Nephron (organoid): Measurements from ENCODE around the gene EIF2B4.
"Not testable (repeated sequence)": the region's sequence is repeated elsewhere in the genome, so short reads cannot be mapped to it uniquely, and the experiment has no call there.

ENCODE experiments used
- H3K27ac Mint-ChIP-seq, 3 experiments: 2 replicates each; pipeline ENCODE4 v1.8.0; 2020; ENCODE audit warnings: mixed read lengths in 3 of 3, mild to moderate bottlenecking in 2 of 3, moderate library complexity in 1 of 3
- H3K27me3 Mint-ChIP-seq: 2 replicates; pipeline ENCODE4 v1.8.0; 2021; ENCODE audit warnings: low read depth, mild to moderate bottlenecking, moderate library complexity, mixed read lengths
- H3K36me3 Mint-ChIP-seq: 2 replicates; pipeline ENCODE4 v1.8.0; 2020; ENCODE audit warnings: low read depth, mixed read lengths
- H3K4me1 Mint-ChIP-seq: 2 replicates; pipeline ENCODE4 v1.8.0; 2020; ENCODE audit warnings: mixed read lengths
- H3K4me3 Mint-ChIP-seq, 3 experiments: 2 replicates each; pipeline ENCODE4 v1.8.0; 2020; ENCODE audit warnings: mild to moderate bottlenecking in 3 of 3, mixed read lengths in 3 of 3, moderate library complexity in 2 of 3
- H3K9me3 Mint-ChIP-seq: 2 replicates; pipeline ENCODE4 v1.8.0; 2020; ENCODE audit warnings: mixed read lengths
- TF ChIP-seq, protein P1 (sequence below), 3 experiments: fragments of 200-600 bp; sonication (generic); IDR thresholded peaks; one replicate each; pipeline ENCODE4 v1.5.0; 2021; ENCODE audit warnings: antibody characterized with exemption in 3 of 3; ENCODE audit not compliant: unreplicated experiment in 3 of 3

EIF2B4 gene

DNA sequence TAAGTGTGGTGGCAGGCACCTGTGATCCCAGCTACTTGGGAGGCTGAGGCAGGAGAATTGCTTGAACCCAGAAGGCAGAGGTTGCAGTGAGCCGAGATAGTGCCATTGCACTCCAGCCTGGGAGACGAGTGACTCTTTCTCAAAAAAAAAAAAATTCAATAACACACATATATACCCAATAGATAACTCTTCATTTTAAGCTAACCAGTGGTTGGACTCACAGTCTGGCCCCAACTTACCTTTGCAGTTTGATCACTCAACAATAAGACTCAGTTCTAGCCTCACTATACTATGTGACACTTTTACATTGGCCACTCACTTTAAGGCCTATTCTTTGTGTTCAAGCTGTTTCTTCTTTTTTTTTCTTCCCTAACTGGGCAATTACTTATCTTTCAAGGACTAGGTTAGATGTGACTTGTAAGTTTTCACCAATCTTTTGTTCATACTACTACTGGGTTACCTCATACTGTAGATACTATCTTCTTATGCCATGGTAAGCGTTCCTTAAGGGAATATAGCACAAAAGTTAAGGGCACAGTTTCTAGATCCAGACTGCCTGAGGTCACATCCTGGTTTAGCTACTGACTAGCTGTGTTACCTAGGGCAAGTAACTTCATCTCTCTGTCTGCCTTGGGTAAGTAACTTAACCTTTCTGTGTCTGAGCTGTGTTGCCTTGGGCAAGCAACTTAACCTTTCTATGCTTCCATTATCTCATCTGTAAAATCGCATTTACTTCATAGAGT is 7.3 kb downstream of the EIF2B4 start:
- peak overlapping the region in 1 of 3 experiments; percentile 13 for H3K4me3 Mint-ChIP-seq
- TF ChIP-seq, protein P1, sequence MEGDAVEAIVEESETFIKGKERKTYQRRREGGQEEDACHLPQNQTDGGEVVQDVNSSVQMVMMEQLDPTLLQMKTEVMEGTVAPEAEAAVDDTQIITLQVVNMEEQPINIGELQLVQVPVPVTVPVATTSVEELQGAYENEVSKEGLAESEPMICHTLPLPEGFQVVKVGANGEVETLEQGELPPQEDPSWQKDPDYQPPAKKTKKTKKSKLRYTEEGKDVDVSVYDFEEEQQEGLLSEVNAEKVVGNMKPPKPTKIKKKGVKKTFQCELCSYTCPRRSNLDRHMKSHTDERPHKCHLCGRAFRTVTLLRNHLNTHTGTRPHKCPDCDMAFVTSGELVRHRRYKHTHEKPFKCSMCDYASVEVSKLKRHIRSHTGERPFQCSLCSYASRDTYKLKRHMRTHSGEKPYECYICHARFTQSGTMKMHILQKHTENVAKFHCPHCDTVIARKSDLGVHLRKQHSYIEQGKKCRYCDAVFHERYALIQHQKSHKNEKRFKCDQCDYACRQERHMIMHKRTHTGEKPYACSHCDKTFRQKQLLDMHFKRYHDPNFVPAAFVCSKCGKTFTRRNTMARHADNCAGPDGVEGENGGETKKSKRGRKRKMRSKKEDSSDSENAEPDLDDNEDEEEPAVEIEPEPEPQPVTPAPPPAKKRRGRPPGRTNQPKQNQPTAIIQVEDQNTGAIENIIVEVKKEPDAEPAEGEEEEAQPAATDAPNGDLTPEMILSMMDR (IDR thresholded peaks at IDR 0.05; ENCODE audit: unreplicated experiment in 3 of 3): no peak
- peak overlapping the region in 1 of 3 experiments; percentile 23 for H3K27ac Mint-ChIP-seq
- peaks cover 10% of the 10 kb centered on the region for H3K4me1 Mint-ChIP-seq
- peaks cover 53% of the 10 kb centered on the region for H3K36me3 Mint-ChIP-seq
- no peaks in the 10 kb centered on the region for H3K27me3 Mint-ChIP-seq
- peaks cover 3% of the 10 kb centered on the region for H3K9me3 Mint-ChIP-seq

DNA sequence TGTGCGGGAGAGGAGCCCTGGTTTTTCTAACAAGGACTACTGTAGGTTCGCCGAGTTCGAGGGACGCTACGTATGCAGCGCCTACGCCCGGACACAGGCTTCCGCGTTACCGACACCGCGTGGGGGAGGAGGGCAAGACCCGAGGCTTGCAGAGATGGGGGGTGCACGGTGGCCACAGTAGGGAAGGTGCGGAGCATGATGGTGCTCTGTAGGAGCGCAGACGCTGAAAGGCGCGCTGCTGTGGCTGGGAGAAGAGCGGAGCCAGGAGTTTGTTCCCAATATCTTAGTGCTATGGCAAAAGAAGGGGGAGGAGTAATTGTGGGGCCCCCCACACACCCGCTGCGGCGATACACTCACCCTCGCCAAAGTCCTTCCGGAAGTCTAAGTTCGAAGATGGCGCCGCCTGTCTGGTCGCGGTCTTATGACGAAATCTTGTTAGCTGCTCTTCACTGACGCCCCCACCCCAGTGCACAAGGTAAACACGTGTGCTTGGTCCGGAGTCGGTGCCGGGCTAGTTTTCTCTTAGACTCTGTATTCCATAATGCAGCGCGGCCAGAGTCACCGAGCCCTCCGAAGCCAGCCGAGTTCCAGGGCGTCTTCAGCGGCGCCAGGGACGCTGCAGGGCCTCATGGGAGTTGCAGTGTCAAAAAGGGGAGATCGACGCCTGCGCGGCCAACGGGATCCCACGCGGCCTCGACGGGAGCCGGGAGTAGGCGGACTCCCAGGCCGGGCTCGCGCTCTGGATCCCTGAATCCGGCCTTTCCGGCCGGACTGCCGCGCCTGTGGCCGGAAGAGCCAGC is 13.6 kb downstream of the EIF2B4 start, which contains the start of gene GTF3C2:
GTF3C2 (minus strand) TSS at position 383 of the 800 bp plus-strand sequence. CDS start 13,210 bp downstream, outside the sequence.
- H3K27ac Mint-ChIP-seq: peak within 1 kb of the TSS; percentile 98 to 100 (median 98)
- TF ChIP-seq, protein P1 (IDR thresholded peaks at IDR 0.05; ENCODE audit: unreplicated experiment in 3 of 3): no peak
- peaks cover 30% of the 10 kb centered on the region for H3K4me1 Mint-ChIP-seq
- peak within 1 kb of the TSS; percentile 98 to 100 (median 99) for H3K4me3 Mint-ChIP-seq
- H3K9me3 Mint-ChIP-seq: peaks cover 3% of the 10 kb centered on the region
- H3K36me3 Mint-ChIP-seq: peaks cover 21% of the 10 kb centered on the region
- H3K27me3 Mint-ChIP-seq: no peaks in the 10 kb centered on the region

DNA sequence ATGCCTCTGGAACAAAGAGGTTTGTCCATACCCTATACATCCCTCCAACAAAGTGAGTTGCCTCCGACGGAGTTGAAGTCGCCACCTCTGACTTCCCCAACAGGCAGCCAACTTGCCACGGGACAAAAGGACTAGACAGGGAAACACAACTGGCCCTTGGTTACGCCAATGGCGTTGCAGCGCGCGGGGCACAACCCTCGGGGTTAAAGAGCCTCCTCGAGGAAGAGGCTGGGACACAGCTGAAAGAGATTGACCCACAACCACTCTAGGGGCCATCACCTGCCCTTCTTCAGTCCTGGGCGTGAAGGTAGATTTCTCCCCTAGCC is 14.1 kb downstream of the EIF2B4 start:
- peak overlapping the region; percentile 98 to 100 (median 99) for H3K4me3 Mint-ChIP-seq
- H3K4me1 Mint-ChIP-seq: peaks cover 30% of the 10 kb centered on the region
- H3K9me3 Mint-ChIP-seq: peaks cover 3% of the 10 kb centered on the region
- peaks cover 17% of the 10 kb centered on the region for H3K36me3 Mint-ChIP-seq
- no peaks in the 10 kb centered on the region for H3K27me3 Mint-ChIP-seq
- TF ChIP-seq, protein P1 (IDR thresholded peaks at IDR 0.05; ENCODE audit: unreplicated experiment in 3 of 3): no peak
- peak overlapping the region; percentile 98 to 100 (median 98) for H3K27ac Mint-ChIP-seq

DNA sequence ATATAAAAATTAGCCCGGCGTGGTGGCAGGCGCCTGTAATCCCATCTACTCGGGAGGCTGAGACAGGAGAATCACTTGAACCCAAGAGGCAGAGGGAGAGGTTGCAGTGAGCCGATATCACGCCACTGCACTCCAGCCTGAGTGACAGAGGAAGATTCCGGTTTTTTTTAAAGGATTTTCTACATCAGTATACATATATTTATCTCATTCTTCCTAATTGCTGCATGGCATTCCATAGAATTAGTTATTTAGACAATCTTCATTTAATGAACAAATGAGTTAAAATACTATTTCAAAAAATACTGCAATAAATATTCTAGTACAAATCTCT is 15.6 kb downstream of the EIF2B4 start:
- Mint-ChIP-seq H3K27me3 (no peaks in the 10 kb centered on the region), H3K9me3 (peaks cover 3% of the 10 kb centered on the region), H3K27ac (peak overlapping the region in 2 of 3 experiments; percentile 15 to 67), H3K36me3 (peaks cover 19% of the 10 kb centered on the region), H3K4me1 (peaks cover 30% of the 10 kb centered on the region), H3K4me3 (peak overlapping the region; percentile 98 to 100 (median 99))
- TF ChIP-seq, protein P1 (IDR thresholded peaks at IDR 0.05; ENCODE audit: unreplicated experiment in 3 of 3): no peak

DNA sequence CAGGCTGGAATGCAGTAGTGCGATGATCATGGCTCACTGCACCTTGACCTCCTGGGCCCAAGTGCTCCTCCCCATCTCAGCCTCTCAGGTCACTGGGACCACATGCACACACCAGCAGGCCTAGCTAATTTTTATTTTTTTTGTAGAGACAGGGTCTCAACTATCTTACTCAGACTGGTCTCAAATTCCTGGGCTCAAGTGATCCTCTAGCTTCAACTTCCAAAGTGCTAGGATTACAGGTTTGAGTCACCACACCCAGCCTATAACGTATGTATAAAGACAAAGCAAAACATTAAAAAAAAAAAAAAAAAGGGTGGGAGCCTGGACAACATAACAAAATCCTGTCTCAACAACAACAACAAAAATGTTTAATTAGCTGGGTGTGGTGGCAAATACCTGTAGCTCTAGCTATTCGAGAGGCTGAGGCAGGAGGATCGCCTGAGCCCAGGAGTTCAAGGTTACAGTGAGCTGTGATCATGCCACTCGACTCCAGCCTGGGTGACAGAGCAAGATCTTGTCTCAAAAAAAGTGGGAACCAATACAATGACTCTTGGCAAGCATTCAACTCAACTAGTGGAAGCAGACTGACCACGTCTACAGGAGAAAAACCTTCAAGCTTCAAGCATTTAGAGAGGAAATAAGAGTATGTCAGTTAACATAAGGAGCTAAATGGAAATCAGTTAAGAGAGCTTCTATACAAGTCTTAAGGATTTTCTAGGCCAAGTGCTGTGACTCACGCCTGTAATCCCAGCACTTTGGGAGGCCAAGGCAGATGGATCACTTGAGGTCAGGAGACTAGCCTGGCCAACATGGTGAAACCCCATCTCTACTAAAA is 16.2 kb downstream of the EIF2B4 start:
- TF ChIP-seq, protein P1 (IDR thresholded peaks at IDR 0.05; ENCODE audit: unreplicated experiment in 3 of 3): no peak
- no peaks in the 10 kb centered on the region for H3K27me3 Mint-ChIP-seq
- peak overlapping the region; percentile 77 to 81 (median 78) for H3K4me3 Mint-ChIP-seq
- peaks cover 30% of the 10 kb centered on the region for H3K4me1 Mint-ChIP-seq
- H3K36me3 Mint-ChIP-seq: peaks cover 19% of the 10 kb centered on the region
- H3K27ac Mint-ChIP-seq: peak overlapping the region in 2 of 3 experiments; percentile 15 to 67
- H3K9me3 Mint-ChIP-seq: peaks cover 3% of the 10 kb centered on the region

DNA sequence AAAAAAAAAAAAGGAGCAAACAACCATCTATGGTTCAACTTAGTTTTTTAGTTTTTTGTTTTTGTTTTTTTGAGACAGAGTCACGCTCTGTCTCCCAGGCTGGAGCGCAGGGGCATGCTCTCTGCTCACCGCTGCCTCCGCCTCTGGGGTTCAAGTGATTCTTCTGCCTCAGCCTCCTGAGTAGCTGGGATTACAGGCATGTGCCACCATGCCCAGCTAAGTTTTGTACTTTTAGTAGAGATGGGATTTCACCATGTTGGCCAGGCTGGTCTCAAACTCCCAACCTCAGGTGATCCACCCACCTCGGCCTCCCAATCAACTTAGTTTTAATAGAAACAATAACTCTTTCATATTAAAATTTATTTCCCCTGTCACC is 16.8 kb downstream of the EIF2B4 start:
- H3K36me3 Mint-ChIP-seq: peaks cover 15% of the 10 kb centered on the region
- H3K27me3 Mint-ChIP-seq, H3K4me3 Mint-ChIP-seq, H3K9me3 Mint-ChIP-seq: not testable (repeated sequence)
- peak overlapping the region in 1 of 3 experiments; percentile 67 for H3K27ac Mint-ChIP-seq
- H3K4me1 Mint-ChIP-seq: peaks cover 25% of the 10 kb centered on the region
